Measurements from ENCODE around the gene ASS1. TPM values are rescaled to one million over a fixed set of nuclear protein-coding genes. Genes with fewer than 3 reads are reported as not detected.
A peak's percentile ranks its signal among the peaks of the same experiment; 100 is the strongest.

Gene ASS1
- total RNA-seq, 1 donor from 2014 or later = 166 TPM

DNA sequence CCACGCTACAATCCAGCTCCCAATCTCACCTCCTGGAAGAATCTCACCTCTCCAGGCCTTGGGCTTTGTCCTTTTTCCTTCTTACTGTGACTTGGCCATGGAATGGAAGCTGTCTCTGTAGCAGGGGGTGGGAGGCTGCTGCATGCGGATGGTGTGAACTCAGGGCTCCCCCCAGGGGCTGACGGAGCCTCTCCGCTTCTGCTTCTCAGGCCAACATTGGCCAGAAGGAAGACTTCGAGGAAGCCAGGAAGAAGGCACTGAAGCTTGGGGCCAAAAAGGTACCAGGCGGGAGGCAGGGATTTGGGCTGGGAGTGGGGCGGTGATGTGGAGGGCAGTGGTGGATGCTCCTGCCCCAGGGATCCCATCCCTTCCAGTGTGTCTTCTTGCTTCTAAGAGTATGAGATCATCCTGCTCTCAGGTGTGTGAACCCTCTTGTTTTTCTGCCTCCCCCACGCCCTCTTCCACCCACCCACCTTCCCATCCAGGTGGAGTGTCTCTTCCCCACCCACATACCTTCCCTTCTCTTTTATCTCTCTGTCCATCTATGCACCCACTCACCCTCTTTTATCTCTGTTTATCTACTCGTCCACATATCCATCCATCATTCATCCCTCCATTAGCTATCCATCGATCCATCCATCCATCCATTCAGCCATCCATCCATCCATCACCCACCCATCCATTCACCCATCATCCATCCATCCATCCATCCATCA, 9.5 kb downstream of the ASS1 start:
- DNase-seq (ENCODE audit: low spot score) = no peak

DNA sequence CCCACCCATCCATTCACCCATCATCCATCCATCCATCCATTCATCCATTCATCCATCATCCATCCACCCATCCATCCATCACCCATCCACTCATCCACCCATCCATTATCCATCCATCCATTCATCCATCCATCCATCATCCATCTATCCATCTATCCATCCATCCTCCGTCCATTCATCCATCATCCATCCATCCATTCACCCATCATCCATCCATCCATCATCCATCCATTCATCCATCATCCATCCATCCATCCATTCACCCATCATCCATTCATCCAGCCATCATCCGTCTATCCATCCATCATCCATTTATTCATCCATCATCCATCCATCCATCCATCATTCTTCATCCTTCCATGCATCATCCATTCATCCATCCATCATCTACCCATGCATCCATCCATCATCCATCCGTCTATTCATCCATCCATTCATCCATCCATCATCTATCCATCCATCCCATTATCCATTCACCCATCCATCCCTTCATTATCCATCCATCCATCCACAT, 10.1 kb downstream of the ASS1 start:
- DNase-seq (ENCODE audit: low spot score) = no peak

DNA sequence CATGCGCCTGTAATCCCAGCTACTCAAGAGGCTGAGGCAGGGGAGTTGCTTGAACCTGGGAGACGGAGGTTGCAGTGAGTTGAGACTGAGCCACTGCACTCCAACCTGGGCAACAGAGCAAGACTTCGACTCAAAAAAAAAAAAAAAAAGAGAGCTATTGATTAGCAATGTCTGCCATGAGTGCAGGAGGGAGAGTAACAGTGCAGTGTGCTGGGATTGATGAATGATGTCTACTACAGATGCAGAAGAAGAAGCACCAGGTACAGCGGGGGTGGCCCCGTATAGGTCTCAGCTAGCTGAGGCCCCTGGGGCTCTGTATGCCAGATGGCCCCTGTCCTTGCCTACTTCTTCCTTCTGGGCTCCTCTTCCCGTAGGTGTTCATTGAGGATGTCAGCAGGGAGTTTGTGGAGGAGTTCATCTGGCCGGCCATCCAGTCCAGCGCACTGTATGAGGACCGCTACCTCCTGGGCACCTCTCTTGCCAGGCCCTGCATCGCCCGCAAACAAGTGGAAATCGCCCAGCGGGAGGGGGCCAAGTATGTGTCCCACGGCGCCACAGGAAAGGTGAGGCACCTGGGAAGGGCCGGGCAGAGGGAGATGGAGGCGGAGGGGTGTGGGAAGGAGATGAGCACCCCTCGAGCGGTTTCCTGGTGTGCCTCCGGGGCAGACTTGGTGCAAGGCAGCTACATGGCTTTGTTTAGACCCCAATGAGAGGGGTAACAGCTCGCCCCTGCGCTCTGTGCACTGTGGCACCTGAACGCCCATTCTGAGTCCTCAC, 13.5 kb downstream of the ASS1 start:
- no peak for DNase-seq (ENCODE audit: low spot score)

DNA sequence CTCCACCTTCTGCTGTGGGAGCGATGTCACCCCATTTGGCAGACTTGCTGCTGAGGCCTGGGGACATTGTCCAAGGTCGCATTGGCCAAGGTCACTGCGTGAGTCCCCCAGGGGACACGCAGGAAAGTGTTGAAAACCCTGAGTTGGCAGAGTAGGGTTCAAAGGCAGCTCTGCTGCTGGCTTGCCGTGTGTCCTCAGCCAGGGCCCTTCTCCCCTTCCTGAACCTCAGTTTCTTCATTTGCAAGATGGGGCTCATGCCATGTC, 14.0 kb downstream of the ASS1 start:
- no peak for DNase-seq (ENCODE audit: low spot score)

DNA sequence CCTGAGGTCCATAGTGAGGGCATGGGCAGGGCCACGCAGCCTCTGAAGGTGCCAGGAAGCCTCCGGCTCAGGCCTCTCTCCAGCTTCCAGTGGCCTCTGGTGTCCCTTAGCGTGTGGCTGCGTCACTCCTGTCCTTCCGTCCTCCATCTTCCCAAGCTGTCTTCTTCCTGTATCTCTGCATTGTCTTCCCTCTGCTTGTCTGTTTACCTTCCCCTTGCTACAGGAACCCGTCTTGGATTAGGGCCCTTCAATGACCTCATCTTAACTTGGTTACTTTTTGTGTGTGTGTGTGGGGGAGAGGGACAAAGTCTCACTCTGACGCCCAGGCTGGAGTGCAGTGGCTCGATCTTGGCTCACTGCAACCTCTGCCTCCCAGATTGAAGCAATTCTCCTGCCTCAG, 14.4 kb downstream of the ASS1 start:
- DNase-seq (ENCODE audit: low spot score) = peak; percentile 43

DNA sequence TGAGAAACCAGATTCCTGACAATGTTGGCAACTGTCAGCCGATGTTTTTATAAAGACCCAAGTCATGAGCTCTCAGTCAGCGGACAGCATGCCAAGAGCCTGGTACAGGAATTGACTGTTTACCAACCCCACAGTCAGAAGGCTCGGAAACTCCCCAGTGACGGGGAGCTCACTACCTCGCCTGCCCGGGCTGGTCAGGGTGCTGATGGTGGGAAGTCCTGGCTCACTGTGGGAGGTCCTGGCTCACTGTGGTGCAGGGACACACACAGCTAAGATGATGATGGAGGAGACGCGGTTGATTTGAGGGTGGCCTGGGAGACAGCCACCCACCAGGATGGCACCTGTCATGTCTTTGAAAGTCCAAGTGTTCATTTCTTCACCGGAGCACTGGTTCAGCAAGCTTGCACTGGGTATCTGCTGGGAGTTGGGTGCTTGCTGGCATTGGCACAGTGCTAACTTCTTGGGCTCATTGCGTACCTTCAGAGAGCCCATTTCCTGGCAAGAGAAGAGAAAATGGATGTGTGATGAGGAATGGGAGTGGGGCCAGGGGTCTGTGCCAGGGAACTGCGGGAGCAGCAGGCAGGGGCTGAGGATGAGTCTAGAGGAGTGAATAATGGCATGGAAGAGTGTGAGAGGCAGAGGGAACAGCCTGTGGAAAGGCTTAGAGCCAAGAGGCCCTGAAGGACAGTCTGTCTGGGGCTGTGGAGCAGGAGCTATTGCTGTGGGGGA, 15.3 kb downstream of the ASS1 start:
- DNase-seq (ENCODE audit: low spot score) = no peak

DNA sequence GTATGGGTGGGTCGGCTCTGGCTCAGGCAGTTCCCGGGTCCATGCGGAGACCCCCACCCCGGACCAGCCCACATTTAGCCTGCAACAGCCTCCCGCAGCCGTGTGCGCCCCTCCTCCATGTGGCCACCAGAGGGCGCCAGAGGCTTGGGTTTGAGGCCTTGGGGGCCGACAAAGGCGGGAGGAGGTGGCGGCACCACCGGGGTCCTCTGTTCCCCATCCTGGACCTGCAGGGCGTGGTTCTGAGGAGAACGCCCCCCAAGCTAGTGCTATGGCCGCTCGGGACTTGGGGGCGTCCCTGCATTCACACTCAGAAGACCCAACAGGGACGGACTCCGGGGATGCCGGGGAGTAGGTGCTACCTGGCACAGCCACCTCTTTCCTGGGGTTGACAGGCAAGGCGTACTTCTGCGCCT, 16.5 kb downstream of the ASS1 start:
- DNase-seq (ENCODE audit: low spot score) = peak; percentile 43

DNA sequence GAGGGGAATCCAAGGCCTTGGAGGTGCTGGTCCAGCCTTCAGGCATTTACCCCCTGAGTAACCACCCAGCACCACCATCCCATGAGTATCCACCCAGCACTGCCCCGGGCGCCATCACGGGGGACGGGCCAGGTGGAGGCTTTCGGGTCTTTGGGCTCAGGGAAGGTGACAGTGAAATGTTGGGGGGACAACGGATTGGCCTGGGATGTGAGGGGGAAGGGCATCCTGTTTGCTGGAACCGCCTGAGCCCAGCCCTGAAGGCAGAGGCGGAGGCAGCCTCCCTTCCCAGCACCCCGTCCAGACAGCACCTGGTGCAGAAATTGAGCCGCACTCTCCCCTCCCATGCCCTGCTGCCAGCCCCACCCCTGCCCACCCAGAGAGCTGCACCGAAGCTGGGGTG, 17.0 kb downstream of the ASS1 start:
- DNase-seq (ENCODE audit: low spot score) = no peak

DNA sequence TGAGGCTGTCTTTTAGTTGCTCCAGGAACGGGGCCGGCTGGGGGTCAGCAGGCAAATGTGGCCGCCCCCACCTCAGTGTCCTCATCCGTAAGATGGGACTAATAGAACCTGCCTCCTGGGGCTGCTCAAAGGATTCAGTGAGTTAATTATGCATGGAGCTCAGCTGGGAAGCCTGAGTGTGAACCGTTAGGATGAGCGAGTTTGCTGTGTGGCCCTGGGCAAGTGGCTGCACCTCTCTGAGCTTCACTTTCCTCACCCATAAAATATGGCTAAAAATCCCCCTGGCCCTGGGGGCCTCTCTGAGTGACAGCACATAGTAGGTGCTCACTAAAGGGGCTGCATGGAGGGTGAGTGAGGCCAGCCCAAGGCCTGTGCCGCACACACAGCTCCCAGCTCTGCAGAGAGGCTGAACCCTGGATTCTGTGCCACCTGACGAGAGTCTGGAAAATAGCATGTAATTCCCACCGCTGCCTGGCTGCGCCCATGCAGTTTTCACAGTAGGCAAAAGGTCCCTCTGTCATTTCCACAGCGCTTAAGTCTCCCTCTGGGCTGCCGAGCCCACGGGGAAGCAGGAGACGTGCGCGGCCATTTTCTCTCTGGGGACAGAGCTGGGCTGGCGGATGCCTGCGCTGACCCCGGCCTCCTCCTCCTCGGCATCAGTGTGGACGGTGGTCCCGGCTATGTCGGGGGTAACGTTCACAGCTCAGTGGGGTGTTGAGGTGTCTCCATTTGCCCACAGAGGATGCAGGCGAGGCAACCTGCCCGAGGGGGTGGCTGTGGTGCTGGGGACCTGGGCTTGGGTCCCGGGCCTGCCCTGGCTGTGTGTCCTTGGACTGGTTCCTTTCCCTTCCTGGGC, 18.2 kb downstream of the ASS1 start:
- no peak for DNase-seq (ENCODE audit: low spot score)

DNA sequence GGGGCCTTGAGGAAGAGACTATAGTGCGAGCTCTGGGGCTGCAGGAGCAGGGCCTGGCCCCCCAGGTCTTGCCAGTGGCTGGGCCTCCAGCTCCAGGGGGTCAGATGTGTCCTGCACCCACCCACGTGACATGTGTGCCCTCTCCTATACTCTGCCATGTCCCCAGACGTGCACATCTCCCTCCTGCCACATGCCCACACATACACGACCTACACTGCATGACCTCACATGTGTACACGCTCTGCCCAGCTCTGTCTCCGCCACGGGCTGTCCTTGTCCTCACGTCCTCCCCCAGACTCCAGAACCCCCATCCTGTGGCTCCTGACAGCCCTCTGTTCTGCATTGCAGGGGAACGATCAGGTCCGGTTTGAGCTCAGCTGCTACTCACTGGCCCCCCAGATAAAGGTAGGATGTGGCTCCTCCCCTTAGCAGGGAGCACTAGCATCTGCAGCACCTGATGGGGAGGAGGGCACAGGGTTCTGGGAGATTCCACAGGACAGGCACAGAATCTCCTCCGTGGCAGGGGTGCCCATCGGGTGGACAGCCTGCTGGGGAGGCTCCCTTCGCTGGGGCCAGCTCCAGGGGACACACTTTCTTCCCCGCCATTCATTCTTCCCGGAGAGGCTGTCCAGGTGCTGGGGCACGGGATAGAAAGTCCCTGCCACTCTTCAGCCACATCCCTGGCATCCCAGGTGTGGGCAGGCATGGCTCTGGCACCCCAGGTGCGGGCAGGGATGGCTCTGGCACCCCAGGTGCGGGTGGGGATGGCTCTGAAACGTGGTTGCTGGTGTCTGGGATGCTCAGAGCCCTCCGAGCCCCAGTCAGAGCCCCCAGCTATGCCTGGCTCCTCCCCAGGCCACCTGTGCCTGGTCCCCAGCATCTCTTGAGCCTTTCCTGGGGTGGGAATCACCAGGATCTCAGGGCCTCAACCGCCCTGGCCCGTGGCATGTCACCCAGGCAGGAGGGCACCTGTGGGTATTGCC, 19.3 kb downstream of the ASS1 start:
- no peak for DNase-seq (ENCODE audit: low spot score)

DNA sequence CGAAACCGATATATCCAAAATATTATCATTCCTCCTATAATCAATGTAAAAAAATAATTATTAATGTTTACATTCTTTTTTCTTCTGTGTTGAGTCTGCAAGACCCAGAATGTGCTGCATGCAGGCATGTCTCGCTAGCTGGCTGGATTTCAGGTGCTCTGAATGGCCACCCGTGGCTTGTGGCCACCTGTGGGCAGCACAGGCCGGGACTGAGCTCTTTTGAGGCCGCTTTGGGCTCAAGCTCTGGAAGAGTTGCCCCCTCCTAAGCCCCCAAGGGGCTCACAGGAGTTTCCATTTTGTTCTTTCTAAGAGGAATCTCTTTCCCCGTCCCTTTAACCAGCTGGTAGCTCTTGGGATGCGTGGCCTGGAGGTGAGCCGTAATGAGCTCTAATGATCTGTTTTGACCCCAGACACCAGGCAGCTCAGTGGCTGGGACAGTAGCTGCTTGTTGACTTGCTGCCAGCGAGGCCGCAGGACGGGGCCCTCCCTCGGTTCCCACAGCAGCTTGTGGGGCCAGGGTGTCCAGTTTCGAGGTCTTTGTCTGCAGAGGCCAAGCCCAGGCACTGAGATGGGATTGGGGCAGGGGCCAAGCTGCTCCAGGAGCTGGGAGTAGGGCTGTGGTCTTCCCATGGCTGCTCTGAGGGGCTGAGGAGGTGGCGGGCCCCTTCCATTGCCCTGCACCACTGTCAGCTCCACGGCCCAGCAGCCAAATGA, 20.8 kb downstream of the ASS1 start:
- no peak for DNase-seq (ENCODE audit: low spot score)

DNA sequence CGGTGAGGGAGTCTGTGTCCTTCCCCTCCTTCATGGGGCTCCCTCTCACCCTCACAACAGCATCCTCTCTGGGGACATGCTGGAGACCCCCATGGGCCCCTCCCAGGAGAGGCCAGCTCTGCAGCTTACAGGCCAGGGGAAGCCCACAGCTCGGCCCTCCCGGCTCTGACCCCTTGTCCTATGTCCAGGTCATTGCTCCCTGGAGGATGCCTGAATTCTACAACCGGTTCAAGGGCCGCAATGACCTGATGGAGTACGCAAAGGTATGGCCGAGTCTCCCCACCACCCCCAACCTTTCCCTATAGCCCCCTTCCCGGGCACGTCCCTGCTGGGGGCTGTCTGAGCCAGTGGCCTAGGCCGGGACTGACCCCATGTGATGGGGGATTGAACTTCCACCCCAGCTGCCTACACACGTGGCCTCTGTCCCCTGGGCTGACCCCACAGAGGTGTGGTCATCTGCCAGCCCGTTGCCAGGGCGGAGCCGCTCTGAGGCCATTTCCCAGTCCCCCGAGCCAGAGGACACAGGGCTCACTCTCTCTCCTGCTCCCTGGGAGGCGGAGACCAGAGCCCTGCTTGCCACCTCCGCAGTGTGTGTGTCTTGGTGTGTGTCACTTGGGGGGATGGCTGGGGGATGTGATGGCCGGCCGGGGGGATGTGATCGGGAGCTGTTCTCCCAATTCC, 21.9 kb downstream of the ASS1 start:
- DNase-seq (ENCODE audit: low spot score) = no peak

DNA sequence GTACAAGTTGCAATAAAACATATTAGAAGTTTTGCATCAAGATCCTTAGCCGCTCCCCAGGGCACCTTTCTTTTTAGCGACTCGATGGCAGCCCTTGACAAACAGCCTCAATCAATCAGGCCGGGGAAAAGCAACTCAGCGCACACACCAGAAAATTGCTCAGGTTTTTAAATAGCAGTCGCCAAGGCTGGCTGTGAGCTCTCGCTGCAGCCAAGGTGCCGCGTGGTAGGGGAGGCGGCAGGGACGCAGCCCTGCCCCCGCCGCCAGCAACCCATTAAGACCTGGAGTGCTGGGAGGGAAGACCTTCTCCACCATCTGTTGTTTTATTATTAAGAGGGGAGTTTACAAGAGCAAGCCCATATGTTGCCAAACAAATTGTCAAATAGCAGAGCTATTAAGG, 22.6 kb downstream of the ASS1 start:
- no peak for DNase-seq (ENCODE audit: low spot score)

DNA sequence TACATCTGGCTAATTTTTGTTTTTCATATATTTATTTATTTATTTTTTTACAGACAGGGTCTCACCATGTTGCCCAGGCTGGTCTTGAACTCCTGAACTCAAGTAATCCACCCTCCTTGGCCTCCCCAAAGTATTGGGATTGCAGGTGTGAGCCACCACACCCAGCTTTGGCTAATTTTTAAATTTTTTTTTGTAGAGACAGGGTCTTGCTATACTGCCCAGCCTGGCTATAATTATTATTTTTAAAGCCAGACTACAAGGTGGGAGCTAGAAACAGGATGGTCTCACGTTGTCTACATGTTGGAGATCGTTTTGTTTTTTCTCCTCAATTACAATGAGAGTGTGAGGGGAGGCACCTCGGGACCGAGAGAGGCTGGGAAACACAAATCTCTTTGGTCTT, 23.8 kb downstream of the ASS1 start:
- DNase-seq (ENCODE audit: low spot score) = no peak

DNA sequence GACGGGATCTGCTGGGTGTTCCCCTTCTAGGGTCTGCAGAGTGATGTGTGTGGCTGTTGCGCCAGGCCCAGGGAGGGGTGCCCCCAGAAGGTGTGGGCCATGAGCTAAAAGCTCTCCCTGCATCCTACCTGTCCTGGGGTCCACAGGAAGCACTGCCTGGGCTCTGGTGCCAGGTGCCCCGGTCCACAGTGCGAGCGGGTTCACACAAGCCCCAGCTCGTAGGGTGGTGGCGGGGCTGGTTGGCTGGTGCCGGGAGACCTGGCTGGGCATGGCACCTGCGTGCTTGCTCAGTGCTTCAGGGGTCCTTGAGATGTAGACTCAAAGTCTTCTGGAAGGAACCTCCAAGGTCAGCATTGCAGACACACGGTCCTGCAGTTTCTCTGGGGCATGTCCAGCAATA, 25.5 kb downstream of the ASS1 start:
- DNase-seq (ENCODE audit: low spot score) = no peak

DNA sequence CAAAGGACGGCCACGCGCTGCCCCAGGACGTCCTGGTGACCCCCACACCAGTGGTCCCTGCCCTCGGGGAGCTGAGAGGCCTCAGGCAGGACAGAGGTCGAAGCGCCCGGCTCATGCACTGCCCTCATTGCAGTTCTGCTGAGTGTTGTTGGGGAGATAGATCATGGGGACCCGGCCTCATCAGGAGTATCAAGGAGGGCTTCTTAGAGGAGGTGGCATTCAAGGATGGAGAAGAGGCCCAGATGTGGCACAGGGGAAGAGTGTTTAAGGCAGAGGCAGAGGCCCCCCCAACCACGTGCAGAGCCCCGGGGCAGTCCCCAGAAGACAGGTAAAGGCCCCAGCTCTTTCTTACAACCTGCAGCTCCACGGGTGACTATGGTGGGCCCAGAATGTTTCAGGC, 26.2 kb downstream of the ASS1 start:
- no peak for DNase-seq (ENCODE audit: low spot score)

DNA sequence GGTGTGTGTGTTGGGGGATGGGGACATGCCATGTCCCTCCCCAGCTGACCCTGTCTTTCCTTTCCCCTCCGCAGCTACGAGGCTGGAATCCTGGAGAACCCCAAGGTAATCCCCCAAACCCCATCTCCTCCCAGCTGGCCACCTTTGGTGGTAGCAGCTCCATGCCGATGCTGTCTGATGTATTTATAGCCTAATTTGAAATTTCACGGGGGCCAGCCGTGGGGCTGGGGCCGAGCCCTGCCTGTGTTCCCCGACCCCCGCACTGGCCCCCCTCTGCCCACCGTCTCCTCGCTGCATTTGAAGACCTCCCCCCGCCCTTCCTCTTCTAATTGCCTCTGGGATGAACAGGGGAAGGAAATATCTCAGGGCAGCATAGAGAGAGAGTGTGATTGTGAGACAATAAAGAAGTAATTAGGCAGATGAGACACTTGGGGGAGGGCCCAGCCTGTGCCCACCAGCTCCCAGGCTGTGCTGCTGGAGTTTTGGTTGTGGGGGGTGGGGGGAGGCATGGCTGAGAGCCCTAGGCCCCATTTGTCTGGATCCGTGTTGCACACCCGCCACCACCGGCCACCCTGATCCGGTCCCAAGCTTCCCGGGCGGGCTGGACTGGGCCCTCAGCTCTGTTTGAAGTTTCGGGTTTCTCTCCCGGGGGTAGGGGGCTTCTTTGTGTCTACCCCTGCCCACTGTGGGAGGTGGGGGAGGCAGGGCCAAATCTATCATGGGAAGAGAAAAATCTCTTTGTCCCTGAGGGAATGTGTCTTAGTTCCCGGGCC, 26.8 kb downstream of the ASS1 start:
- no peak for DNase-seq (ENCODE audit: low spot score)

DNA sequence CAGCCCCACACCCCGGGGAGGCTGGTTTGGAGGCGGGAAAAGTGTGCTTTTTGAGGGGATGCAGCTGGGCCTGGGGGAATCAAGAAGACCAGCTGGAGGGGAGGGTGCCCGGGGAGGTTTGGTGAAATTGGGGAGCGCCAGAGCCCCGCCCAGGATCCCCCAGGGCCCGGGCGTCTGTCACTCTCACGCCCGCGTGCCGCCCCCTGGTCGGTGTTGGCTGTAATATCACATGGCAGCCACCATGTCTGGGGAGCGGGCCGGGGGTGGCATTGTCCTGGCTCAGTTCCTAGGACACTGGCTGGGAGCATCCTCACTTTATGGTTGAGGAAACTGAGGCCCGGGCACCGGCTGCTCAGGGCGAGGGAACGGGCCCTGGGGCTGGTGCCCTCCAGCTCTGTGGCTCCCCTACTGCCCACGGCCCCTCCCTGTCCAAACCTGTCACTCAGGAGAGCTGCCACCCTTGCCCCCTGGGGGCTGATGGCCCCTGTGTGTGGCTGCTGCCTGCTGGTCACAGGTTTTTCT, 27.5 kb downstream of the ASS1 start:
- DNase-seq (ENCODE audit: low spot score) = no peak

All from mucosa of gallbladder (tissue), 1 donor.